GM23338 (cell line): ENCODE measurements around the gene MSL1. TPM values are rescaled to one million over a fixed set of nuclear protein-coding genes. Genes with fewer than 3 reads are reported as not detected.

ENCODE experiments used
- ATAC-seq: fragments of 200-7000 bp; cut with Tn5 transposase; 3 replicates; pipeline ENCODE4 v1.9.1; 2020
- DNase-seq: peaks from one replicate; pipeline ENCODE4 v3.0.0-alpha.2; 2015; ENCODE audit warnings: low spot score
- H2AFZ ChIP-seq: fragments of 200-600 bp; sonication (generic); 2 replicates; pipeline ENCODE4 v1.8.0; 2016; ENCODE audit warnings: antibody characterized with exemption, mild to moderate bottlenecking, moderate library complexity
- H3F3A ChIP-seq: fragments of 200-600 bp; sonication (generic); replicated peaks from 2 replicates; pipeline ENCODE4 v1.8.0; 2017; ENCODE audit warnings: antibody characterized with exemption, mixed run types, low read depth
- H3K27ac ChIP-seq: fragments of 200-600 bp; sonication (generic); 2 replicates; pipeline ENCODE4 v1.6.1; 2016; ENCODE audit warnings: low read depth
- H3K27me3 ChIP-seq: fragments of 200-600 bp; sonication (generic); 2 replicates; pipeline ENCODE4 v1.8.0; 2016; ENCODE audit warnings: mild to moderate bottlenecking, mixed run types, moderate library complexity; ENCODE audit not compliant: insufficient read depth
- H3K36me3 ChIP-seq: fragments of 200-600 bp; sonication (generic); 2 replicates; pipeline ENCODE4 v1.8.0; 2016; ENCODE audit warnings: mild to moderate bottlenecking; ENCODE audit not compliant: insufficient read depth
- H3K4me1 ChIP-seq: fragments of 200-600 bp; sonication (generic); 2 replicates; pipeline ENCODE4 v1.8.0; 2016; ENCODE audit warnings: mild to moderate bottlenecking, moderate library complexity; ENCODE audit not compliant: insufficient read depth
- H3K4me2 ChIP-seq: fragments of 200-600 bp; sonication (generic); 2 replicates; pipeline ENCODE4 v1.7.1; 2017; ENCODE audit warnings: mixed run types
- H3K4me3 ChIP-seq: fragments of 200-600 bp; sonication (generic); 2 replicates; pipeline ENCODE4 v1.6.1; 2016; ENCODE audit warnings: mixed run types
- H3K79me2 ChIP-seq: fragments of 200-600 bp; sonication (generic); replicated peaks from 2 replicates; pipeline ENCODE4 v1.8.0; 2017; ENCODE audit warnings: mild to moderate bottlenecking; ENCODE audit not compliant: insufficient read depth
- H3K9me2 ChIP-seq: fragments of 200-600 bp; sonication (generic); 2 replicates; pipeline ENCODE4 v1.8.0; 2017; ENCODE audit not compliant: insufficient read depth
- H4K20me1 ChIP-seq: fragments of 200-600 bp; sonication (generic); replicated peaks from 2 replicates; pipeline ENCODE4 v1.8.0; 2017; ENCODE audit warnings: mild to moderate bottlenecking; ENCODE audit not compliant: insufficient read depth
- H3K27ac Mint-ChIP-seq: 2 replicates; pipeline ENCODE4 v1.8.0; 2020; ENCODE audit warnings: inconsistent platforms, mild to moderate bottlenecking, moderate library complexity, mixed read lengths
- H3K27me3 Mint-ChIP-seq: 3 replicates; pipeline ENCODE4 v1.8.0; 2022; ENCODE audit warnings: low read depth, mild to moderate bottlenecking, moderate library complexity, mixed read lengths, inconsistent platforms; ENCODE audit not compliant: insufficient read depth, poor library complexity
- H3K36me3 Mint-ChIP-seq: 3 replicates; pipeline ENCODE4 v1.8.0; 2021; ENCODE audit warnings: low read depth, mild to moderate bottlenecking, inconsistent platforms, moderate library complexity, mixed read lengths
- H3K4me1 Mint-ChIP-seq: 3 replicates; pipeline ENCODE4 v1.8.0; 2020; ENCODE audit warnings: mild to moderate bottlenecking, inconsistent platforms, mixed read lengths
- H3K4me3 Mint-ChIP-seq: 3 replicates; pipeline ENCODE4 v1.8.0; 2021; ENCODE audit warnings: moderate library complexity, mild to moderate bottlenecking, inconsistent platforms, mixed read lengths
- H3K9me3 Mint-ChIP-seq: 3 replicates; pipeline ENCODE4 v1.8.0; 2020; ENCODE audit warnings: moderate library complexity, mild to moderate bottlenecking, inconsistent platforms, mixed read lengths
- EZH2 ChIP-seq: fragments of 200-600 bp; sonication (generic); IDR thresholded peaks from one replicate; pipeline ENCODE4 v1.8.0; 2017; ENCODE audit warnings: antibody characterized with exemption, mild to moderate bottlenecking, low read depth; ENCODE audit not compliant: unreplicated experiment
- EZH2phosphoT487 ChIP-seq: fragments of 200-600 bp; sonication (generic); IDR thresholded peaks from one replicate; pipeline ENCODE4 v1.8.1; 2018; ENCODE audit warnings: antibody characterized with exemption; ENCODE audit not compliant: unreplicated experiment
- JUNB ChIP-seq: IDR thresholded peaks from one replicate; pipeline ENCODE4 v1.6.1; 2016; ENCODE audit warnings: antibody characterized with exemption; ENCODE audit not compliant: unreplicated experiment
- NANOG ChIP-seq: IDR thresholded peaks from 2 replicates; pipeline ENCODE4 v1.6.1; 2016; ENCODE audit warnings: antibody characterized with exemption, borderline replicate concordance
- POLR2AphosphoS5 ChIP-seq: IDR thresholded peaks from 2 replicates; pipeline ENCODE4 v1.6.1; 2016; ENCODE audit warnings: antibody characterized with exemption, low read depth
- ZNF114 ChIP-seq: fragments of 250-450 bp; sonication (Bioruptor Pico); IDR thresholded peaks from 2 replicates; pipeline ENCODE4 v1.5.0; 2020; ENCODE audit warnings: mild to moderate bottlenecking, moderate library complexity
- polyA plus RNA-seq: library from polyadenylated mRNA; unstranded; fragments of >200 nt; fragmentation: Nextera tagmentation; extraction: Ambion mirVana; gene quantifications from 2 replicates; pipeline ENCODE4 v1.2.1, GENCODE V29; 2016
- total RNA-seq: library from RNA; depleted of rRNA; stranded (reverse); fragments of >200 nt; shearing (Covaris generic); gene quantifications from 2 replicates; pipeline ENCODE4 v1.2.3, GENCODE V29; 2014
- TF ChIP-seq, protein P1 (sequence below): fragments of 250-450 bp; sonication (Bioruptor Pico); IDR thresholded peaks from 2 replicates; pipeline ENCODE4 v1.5.0; 2020; ENCODE audit warnings: mild to moderate bottlenecking, moderate library complexity
- TF ChIP-seq, protein P2 (sequence below): IDR thresholded peaks from 2 replicates; pipeline ENCODE4 v1.6.1; 2016; ENCODE audit warnings: antibody characterized with exemption
- TF ChIP-seq, protein P3 (sequence below), 2 experiments: fragments of 200-600 bp in 1 of 2; sonication (generic) in 1 of 2; conservative IDR thresholded peaks; 2 replicates each; pipeline versions ENCODE4 v1.5.1 to v1.6.1; 2016 to 2017; ENCODE audit warnings: antibody characterized with exemption in 2 of 2, low read depth in 2 of 2, mild to moderate bottlenecking in 2 of 2, moderate library complexity in 1 of 2

MSL1 gene
- total and polyA plus RNA-seq, 2 experiments from 2014 or later = 16.2 to 56.5 TPM

DNA sequence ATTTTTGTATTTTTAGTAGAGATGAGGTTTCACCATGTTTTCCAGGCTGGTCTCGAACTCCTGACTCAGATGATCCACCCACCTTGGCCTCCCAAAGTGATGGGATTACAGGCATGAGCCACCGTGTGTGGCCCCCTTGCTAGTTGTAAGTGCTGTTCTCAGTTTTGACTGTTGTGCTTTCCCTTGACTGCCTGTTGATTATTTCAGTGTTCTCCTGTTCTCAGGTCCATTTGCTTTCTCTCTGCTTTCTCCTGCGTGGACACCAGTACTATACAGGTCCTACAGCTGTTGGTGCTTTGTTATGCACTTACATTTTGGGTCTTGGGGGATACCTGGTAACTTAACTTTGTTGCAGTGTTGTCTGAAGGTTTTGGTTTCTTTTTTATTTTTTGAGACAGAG lies 26.8 kb downstream of the MSL1 start (continued):
- TF ChIP-seq, protein P1, sequence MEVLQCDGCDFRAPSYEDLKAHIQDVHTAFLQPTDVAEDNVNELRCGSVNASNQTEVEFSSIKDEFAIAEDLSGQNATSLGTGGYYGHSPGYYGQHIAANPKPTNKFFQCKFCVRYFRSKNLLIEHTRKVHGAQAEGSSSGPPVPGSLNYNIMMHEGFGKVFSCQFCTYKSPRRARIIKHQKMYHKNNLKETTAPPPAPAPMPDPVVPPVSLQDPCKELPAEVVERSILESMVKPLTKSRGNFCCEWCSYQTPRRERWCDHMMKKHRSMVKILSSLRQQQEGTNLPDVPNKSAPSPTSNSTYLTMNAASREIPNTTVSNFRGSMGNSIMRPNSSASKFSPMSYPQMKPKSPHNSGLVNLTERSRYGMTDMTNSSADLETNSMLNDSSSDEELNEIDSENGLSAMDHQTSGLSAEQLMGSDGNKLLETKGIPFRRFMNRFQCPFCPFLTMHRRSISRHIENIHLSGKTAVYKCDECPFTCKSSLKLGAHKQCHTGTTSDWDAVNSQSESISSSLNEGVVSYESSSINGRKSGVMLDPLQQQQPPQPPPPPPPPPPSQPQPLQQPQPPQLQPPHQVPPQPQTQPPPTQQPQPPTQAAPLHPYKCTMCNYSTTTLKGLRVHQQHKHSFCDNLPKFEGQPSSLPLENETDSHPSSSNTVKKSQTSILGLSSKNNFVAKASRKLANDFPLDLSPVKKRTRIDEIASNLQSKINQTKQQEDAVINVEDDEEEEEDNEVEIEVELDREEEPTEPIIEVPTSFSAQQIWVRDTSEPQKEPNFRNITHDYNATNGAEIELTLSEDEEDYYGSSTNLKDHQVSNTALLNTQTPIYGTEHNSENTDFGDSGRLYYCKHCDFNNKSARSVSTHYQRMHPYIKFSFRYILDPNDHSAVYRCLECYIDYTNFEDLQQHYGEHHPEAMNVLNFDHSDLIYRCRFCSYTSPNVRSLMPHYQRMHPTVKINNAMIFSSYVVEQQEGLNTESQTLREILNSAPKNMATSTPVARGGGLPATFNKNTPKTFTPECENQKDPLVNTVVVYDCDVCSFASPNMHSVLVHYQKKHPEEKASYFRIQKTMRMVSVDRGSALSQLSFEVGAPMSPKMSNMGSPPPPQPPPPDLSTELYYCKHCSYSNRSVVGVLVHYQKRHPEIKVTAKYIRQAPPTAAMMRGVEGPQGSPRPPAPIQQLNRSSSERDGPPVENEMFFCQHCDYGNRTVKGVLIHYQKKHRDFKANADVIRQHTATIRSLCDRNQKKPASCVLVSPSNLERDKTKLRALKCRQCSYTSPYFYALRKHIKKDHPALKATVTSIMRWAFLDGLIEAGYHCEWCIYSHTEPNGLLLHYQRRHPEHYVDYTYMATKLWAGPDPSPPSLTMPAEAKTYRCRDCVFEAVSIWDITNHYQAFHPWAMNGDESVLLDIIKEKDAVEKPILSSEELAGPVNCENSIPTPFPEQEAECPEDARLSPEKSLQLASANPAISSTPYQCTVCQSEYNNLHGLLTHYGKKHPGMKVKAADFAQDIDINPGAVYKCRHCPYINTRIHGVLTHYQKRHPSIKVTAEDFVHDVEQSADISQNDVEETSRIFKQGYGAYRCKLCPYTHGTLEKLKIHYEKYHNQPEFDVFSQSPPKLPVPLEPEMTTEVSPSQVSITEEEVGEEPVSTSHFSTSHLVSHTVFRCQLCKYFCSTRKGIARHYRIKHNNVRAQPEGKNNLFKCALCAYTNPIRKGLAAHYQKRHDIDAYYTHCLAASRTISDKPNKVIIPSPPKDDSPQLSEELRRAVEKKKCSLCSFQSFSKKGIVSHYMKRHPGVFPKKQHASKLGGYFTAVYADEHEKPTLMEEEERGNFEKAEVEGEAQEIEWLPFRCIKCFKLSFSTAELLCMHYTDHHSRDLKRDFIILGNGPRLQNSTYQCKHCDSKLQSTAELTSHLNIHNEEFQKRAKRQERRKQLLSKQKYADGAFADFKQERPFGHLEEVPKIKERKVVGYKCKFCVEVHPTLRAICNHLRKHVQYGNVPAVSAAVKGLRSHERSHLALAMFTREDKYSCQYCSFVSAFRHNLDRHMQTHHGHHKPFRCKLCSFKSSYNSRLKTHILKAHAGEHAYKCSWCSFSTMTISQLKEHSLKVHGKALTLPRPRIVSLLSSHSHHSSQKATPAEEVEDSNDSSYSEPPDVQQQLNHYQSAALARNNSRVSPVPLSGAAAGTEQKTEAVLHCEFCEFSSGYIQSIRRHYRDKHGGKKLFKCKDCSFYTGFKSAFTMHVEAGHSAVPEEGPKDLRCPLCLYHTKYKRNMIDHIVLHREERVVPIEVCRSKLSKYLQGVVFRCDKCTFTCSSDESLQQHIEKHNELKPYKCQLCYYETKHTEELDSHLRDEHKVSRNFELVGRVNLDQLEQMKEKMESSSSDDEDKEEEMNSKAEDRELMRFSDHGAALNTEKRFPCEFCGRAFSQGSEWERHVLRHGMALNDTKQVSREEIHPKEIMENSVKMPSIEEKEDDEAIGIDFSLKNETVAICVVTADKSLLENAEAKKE = no peak
- TF ChIP-seq POLR2AphosphoS5 (no peak), JUNB (no peak), ZNF114 (CRISPR knock-in tag) (no peak)
- TF ChIP-seq, protein P2, sequence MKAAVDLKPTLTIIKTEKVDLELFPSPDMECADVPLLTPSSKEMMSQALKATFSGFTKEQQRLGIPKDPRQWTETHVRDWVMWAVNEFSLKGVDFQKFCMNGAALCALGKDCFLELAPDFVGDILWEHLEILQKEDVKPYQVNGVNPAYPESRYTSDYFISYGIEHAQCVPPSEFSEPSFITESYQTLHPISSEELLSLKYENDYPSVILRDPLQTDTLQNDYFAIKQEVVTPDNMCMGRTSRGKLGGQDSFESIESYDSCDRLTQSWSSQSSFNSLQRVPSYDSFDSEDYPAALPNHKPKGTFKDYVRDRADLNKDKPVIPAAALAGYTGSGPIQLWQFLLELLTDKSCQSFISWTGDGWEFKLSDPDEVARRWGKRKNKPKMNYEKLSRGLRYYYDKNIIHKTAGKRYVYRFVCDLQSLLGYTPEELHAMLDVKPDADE = no peak
- TF ChIP-seq, protein P3, sequence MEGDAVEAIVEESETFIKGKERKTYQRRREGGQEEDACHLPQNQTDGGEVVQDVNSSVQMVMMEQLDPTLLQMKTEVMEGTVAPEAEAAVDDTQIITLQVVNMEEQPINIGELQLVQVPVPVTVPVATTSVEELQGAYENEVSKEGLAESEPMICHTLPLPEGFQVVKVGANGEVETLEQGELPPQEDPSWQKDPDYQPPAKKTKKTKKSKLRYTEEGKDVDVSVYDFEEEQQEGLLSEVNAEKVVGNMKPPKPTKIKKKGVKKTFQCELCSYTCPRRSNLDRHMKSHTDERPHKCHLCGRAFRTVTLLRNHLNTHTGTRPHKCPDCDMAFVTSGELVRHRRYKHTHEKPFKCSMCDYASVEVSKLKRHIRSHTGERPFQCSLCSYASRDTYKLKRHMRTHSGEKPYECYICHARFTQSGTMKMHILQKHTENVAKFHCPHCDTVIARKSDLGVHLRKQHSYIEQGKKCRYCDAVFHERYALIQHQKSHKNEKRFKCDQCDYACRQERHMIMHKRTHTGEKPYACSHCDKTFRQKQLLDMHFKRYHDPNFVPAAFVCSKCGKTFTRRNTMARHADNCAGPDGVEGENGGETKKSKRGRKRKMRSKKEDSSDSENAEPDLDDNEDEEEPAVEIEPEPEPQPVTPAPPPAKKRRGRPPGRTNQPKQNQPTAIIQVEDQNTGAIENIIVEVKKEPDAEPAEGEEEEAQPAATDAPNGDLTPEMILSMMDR (conservative IDR thresholded peaks at IDR 0.05; ENCODE audit: low read depth in 2 of 2) = no peak

DNA sequence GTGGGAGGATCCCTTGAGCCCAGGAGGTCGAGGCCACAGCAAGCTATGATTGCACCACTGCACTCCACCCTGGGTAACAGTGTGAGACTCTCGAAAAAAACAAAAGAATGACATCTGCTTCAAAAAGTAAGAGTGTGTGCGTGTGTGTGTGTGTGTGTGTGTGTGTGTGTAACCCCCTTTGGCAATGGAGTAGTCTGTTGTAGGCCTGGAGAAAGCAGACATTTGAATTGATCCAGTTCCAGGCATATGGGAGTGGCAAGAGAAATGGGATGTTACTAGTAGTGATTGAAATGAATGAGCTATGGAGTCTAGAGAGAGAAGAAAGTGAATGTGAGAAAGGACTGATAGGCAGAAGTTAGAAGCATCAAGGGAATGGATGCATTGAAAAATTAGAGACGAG lies 28.5 kb downstream of the MSL1 start:
- Histone ChIP-seq H4K20me1 (peaks cover 35% of the 10 kb centered on the region), H3K4me2 (no peak overlapping the region), H3K27ac (0 out of 2 replicates have a peak overlapping the region, but pooled peaks have one; percentile 26), H3K36me3 (peaks cover 28% of the 10 kb centered on the region), H3K9me2 (no peaks in the 10 kb centered on the region), H3K27me3 (no peaks in the 10 kb centered on the region), H3F3A (peaks cover 2% of the 10 kb centered on the region), H2AFZ (no peak overlapping the region), H3K79me2 (peaks cover 99% of the 10 kb centered on the region), H3K4me3 (no peak overlapping the region), H3K4me1 (no peaks in the 10 kb centered on the region)
- Mint-ChIP-seq H3K27me3 (peaks cover 10% of the 10 kb centered on the region), H3K4me1 (no peaks in the 10 kb centered on the region; the same call in 2 of the 3 replicates), H3K27ac (no peak overlapping the region), H3K36me3 (peaks cover 83% of the 10 kb centered on the region), H3K9me3 (no peaks in the 10 kb centered on the region), H3K4me3 (no peak overlapping the region; the same call in 2 of the 3 replicates)
- no peak for TF ChIP-seq NANOG
- TF ChIP-seq EZH2phosphoT487 = no peak
- no peak for TF ChIP-seq EZH2
- no peak for DNase-seq
- ATAC-seq = no peak
